Panc1 (cell line): Measurements from ENCODE around the gene MCOLN1. TPM values are rescaled to one million over a fixed set of nuclear protein-coding genes. Genes with fewer than 3 reads are reported as not detected.
A peak's percentile ranks its signal among the peaks of the same experiment; 100 is the strongest.

Experiments
- ATAC-seq: fragments of 200-7000 bp; cut with Tn5 transposase; 2 replicates; pipeline ENCODE4 v1.9.1; 2020; ENCODE audit warnings: mild to moderate bottlenecking, moderate library complexity
- BruUV-seq: library from RNA; stranded (reverse); fragments of 400-500 nt; replicated peaks from 2 replicates; lab custom pipeline; 2021; lab: Mats Ljungman, UMichigan
- CTCF ChIA-PET: fragments of 300-600 bp; sonication (Branson Sonifier 250); formaldehyde crosslinking; loops from one replicate; lab custom pipeline; 2022; ENCODE audit warnings: antibody characterized with exemption; lab: Charles Lee
- POLR2A ChIA-PET: fragments of 300-600 bp; sonication (Branson Sonifier 250); formaldehyde crosslinking; loops from one replicate; lab custom pipeline; 2022; ENCODE audit warnings: antibody characterized with exemption; lab: Charles Lee
- DNase-seq: peaks from one replicate; pipeline ENCODE4 v3.0.0-alpha.2; 2010; ENCODE audit warnings: low read depth, low spot score
- H3K27ac ChIP-seq: 2 replicates; pipeline ENCODE4 v1.5.1; 2011; ENCODE audit warnings: mild to moderate bottlenecking, low read length, inconsistent platforms
- H3K27me3 ChIP-seq: fragments of 200-500 bp; sonication (Bioruptor generic); 2 replicates; pipeline ENCODE4 v1.6.0; 2014; ENCODE audit warnings: low read length, inconsistent platforms; ENCODE audit not compliant: control insufficient read depth, insufficient read depth
- H3K36me3 ChIP-seq: fragments of 200-500 bp; sonication (Bioruptor generic); 2 replicates; pipeline ENCODE4 v1.5.1; 2014; ENCODE audit warnings: inconsistent platforms, mild to moderate bottlenecking, low read length, moderate library complexity; ENCODE audit not compliant: control insufficient read depth, insufficient read depth
- H3K4me1 ChIP-seq: 2 replicates; pipeline ENCODE4 v1.5.1; 2011; ENCODE audit warnings: inconsistent platforms, mild to moderate bottlenecking, low read length, moderate library complexity; ENCODE audit not compliant: control insufficient read depth, insufficient read depth
- H3K4me3 ChIP-seq, 2 experiments: 2 replicates each; pipeline ENCODE4 v1.5.1; 2011 to 2012; ENCODE audit warnings: low read depth in 2 of 2, low read length in 2 of 2, mild to moderate bottlenecking in 2 of 2, inconsistent platforms in 1 of 2, moderate library complexity in 1 of 2
- H3K9me3 ChIP-seq: fragments of 200-500 bp; sonication (Bioruptor generic); 2 replicates; pipeline ENCODE4 v1.5.1; 2014; ENCODE audit warnings: low read depth, mild to moderate bottlenecking, inconsistent platforms, low read length, moderate library complexity; ENCODE audit not compliant: control insufficient read depth, insufficient read depth
- POLR2AphosphoS5 ChIP-seq: IDR thresholded peaks from 2 replicates; pipeline ENCODE4 v1.6.1; 2012; ENCODE audit warnings: mild to moderate bottlenecking, low read depth, low read length, moderate library complexity
- SIN3A ChIP-seq: IDR thresholded peaks from 2 replicates; pipeline ENCODE4 v1.6.1; 2012; ENCODE audit warnings: low read depth, mild to moderate bottlenecking, low read length, moderate library complexity, borderline replicate concordance; ENCODE audit not compliant: insufficient read depth
- TCF7L2 ChIP-seq: IDR thresholded peaks from 2 replicates; pipeline ENCODE4 v1.6.1; 2011; ENCODE audit warnings: mild to moderate bottlenecking, low read depth, low read length, inconsistent platforms
- in situ Hi-C: cut with HindIII; loops from 2 replicates; pipeline ENCODE4 v1.10.0; 2016; ENCODE audit warnings: low sequenced_read_pairs, low pct_unique_long_range_greater_than_20kb
- intact Hi-C: fragments of 100-400 bp; cut with micrococcal nuclease; formaldehyde crosslinking; loops from one replicate; pipeline ENCODE4 v1.10.0; 2022; ENCODE audit not compliant: unreplicated experiment
- total RNA-seq: library from RNA; stranded (reverse); gene quantifications from one replicate; pipeline ENCODE4 v1.2.1, GENCODE V29; 2021; ENCODE audit not compliant: unreplicated experiment
- TF ChIP-seq, protein P1 (sequence below): fragments of 450-650 bp; IDR thresholded peaks from 2 replicates; pipeline ENCODE4 v1.5.1; 2017; ENCODE audit warnings: mild to moderate bottlenecking
- TF ChIP-seq, protein P2 (sequence below), 2 experiments: IDR thresholded peaks; 2 replicates each; pipeline ENCODE4 v1.6.1; 2011 to 2012; ENCODE audit warnings: low read depth in 2 of 2, control low read depth in 1 of 2, low read length in 1 of 2, mild to moderate bottlenecking in 1 of 2, moderate library complexity in 1 of 2; ENCODE audit not compliant: insufficient read depth in 1 of 2

The MCOLN1 gene
- total RNA-seq, 1 experiment from 2014 or later, result 28.0 TPM

DNA sequence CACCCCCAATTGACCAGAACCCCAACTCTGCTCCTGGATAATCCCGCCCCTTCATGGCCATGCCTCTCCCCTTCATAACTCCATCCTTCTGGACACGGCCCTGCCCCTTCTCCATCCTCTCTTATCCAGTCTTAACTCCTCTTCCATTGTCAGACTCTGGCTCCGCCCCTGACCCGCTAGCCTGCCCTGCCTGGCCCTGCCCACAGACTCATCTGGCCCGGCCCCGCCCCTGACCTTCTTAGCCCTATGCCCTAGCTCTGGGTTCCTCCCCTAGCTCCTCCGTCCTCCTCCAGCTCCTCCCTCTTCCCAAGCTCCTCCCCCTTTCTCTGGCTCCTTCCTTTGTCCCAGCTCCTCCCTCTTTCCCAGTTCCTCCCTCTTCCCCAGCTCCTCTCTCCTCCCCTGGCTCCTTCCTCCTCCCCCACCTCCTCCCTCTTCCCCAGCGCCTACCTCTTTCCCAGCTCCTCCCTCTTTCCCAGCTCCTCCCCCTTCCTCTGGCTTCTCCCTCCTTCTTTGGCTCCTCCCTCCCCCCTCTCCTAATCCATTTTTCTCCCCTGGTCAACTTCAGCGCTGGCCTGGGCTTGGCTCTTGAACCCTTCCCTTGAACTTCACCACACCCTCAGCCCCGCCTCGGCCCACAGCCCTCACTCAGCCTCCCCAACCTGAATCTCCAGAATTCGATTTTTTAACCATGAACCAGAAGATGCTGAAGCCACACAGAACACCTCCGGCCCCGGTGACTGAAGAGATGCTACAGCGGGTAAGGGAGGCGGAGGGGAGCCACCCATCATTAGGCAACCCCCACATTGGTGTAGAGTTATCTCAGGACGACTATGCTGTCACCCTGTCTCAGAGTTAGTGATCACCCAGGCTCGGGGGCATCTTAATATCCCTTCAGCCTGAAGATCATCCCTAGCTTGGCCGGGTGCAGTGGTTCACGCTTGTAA lies 15.8 kb upstream of the MCOLN1 start:
- Histone ChIP-seq H3K9me3 (no peaks in the 10 kb centered on the region), H3K4me1 (no peaks in the 10 kb centered on the region), H3K27me3 (no peaks in the 10 kb centered on the region), H3K36me3 (no peaks in the 10 kb centered on the region), H3K4me3 (peak overlapping the region; percentile 8 to 41; a peak in 3 of 4 replicates), H3K27ac (no peak overlapping the region)
- DNase-seq (peak; percentile 94), ATAC-seq (peak; percentile 90)
- CTCF ChIA-PET, result interaction anchor here (0.7 kb wide), 1 partner anchor 10 kb away, joined by 8 read pairs; a partner anchor contains a TSS
- POLR2A ChIA-PET, result interaction anchor here (0.6 to 0.7 kb wide), 2 partner anchors 13 to 413 kb away, joined by 3 to 4 read pairs; no protein-coding TSS in a partner anchor
- intact Hi-C loops, result no loop called here
- TF ChIP-seq, protein P1, sequence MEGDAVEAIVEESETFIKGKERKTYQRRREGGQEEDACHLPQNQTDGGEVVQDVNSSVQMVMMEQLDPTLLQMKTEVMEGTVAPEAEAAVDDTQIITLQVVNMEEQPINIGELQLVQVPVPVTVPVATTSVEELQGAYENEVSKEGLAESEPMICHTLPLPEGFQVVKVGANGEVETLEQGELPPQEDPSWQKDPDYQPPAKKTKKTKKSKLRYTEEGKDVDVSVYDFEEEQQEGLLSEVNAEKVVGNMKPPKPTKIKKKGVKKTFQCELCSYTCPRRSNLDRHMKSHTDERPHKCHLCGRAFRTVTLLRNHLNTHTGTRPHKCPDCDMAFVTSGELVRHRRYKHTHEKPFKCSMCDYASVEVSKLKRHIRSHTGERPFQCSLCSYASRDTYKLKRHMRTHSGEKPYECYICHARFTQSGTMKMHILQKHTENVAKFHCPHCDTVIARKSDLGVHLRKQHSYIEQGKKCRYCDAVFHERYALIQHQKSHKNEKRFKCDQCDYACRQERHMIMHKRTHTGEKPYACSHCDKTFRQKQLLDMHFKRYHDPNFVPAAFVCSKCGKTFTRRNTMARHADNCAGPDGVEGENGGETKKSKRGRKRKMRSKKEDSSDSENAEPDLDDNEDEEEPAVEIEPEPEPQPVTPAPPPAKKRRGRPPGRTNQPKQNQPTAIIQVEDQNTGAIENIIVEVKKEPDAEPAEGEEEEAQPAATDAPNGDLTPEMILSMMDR, result no peak
- TF ChIP-seq, protein P2, sequence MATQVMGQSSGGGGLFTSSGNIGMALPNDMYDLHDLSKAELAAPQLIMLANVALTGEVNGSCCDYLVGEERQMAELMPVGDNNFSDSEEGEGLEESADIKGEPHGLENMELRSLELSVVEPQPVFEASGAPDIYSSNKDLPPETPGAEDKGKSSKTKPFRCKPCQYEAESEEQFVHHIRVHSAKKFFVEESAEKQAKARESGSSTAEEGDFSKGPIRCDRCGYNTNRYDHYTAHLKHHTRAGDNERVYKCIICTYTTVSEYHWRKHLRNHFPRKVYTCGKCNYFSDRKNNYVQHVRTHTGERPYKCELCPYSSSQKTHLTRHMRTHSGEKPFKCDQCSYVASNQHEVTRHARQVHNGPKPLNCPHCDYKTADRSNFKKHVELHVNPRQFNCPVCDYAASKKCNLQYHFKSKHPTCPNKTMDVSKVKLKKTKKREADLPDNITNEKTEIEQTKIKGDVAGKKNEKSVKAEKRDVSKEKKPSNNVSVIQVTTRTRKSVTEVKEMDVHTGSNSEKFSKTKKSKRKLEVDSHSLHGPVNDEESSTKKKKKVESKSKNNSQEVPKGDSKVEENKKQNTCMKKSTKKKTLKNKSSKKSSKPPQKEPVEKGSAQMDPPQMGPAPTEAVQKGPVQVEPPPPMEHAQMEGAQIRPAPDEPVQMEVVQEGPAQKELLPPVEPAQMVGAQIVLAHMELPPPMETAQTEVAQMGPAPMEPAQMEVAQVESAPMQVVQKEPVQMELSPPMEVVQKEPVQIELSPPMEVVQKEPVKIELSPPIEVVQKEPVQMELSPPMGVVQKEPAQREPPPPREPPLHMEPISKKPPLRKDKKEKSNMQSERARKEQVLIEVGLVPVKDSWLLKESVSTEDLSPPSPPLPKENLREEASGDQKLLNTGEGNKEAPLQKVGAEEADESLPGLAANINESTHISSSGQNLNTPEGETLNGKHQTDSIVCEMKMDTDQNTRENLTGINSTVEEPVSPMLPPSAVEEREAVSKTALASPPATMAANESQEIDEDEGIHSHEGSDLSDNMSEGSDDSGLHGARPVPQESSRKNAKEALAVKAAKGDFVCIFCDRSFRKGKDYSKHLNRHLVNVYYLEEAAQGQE (IDR thresholded peaks at IDR 0.05; ENCODE audit: insufficient read depth in 1 of 2, low read depth in 2 of 2, low read length in 1 of 2), result no peak
- in situ Hi-C loops, result no loop called here
- BruUV-seq, result no TSS peak

DNA sequence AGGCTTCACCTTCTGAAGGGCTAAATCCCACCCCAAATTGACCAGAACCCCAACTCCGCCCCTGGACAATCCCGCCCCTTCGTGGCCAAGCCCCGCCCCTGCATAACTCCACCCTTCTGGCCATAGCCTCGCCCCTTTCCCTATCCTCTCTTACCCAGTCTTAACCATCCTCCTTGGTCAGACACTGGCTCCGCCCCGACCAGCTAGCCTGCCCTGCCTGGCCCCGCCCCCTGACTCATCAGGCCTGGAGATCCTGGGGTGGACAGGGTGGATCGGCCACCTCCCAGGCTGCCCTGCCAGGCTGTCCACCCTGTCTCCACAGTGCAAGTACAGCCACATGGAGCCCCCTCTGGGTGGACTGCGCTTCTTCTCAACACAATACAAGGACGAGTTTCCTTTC lies 14.5 kb upstream of the MCOLN1 start:
- Histone ChIP-seq H3K27me3 (no peaks in the 10 kb centered on the region), H3K4me3 (no peak overlapping the region), H3K27ac (no peak overlapping the region), H3K9me3 (no peaks in the 10 kb centered on the region), H3K4me1 (no peaks in the 10 kb centered on the region), H3K36me3 (no peaks in the 10 kb centered on the region)
- no peak for TF ChIP-seq SIN3A
- TF ChIP-seq, protein P1, result no peak
- no peak for TF ChIP-seq TCF7L2
- no peak for TF ChIP-seq POLR2AphosphoS5
- TF ChIP-seq, protein P2 (IDR thresholded peaks at IDR 0.05; ENCODE audit: insufficient read depth in 1 of 2, low read depth in 2 of 2, low read length in 1 of 2), result no peak
- ATAC-seq (peak; percentile 74), DNase-seq (peak; percentile 50)
- BruUV-seq, result no TSS peak
- POLR2A ChIA-PET, result no interaction called here
- intact Hi-C loops, result no loop called here
- CTCF ChIA-PET, result no interaction called here
- in situ Hi-C loops, result no loop called here
